ENCODE data around the gene AHCYL1.

AHCYL1 gene

DNA sequence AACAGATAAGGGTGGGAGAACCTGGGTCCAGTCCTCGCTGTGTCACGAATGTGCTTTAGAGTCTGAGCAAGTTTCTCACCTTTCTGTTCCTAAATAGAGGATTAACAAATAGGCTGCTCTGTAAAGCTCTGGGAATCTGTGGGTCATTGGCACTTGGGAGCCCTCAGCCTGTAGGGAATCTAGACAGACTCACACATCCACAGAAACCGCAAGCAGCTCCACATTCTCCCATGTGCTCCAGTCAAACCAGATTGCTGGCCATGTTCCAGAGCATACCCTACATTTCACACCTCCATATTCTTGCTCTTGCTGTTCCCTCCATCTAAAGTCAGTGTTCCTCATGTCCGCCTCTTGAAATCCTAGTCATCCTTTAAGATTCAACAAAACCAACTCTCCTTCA lies 7.8 kb upstream of the AHCYL1 start:
- DNase-seq (ENCODE audit: low spot score), result no peak

DNA sequence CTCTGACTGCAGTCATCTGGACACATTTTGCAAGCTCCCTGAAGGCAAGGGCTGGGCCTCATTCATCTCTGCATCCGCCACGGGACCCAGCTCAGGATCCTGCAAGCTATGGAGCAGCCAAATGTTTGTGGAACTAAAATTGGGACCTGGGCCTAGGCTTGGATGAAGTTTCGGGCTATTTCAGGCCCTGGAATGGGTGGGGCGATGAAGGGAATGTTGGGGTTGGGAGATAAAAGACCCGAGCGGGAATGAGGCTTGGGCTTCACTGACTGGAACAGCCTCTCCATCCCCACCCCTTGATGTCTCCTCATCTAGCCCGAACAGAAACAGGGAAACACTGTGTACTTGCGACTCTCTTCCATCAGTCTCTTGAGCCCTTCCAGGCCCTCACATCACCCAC lies 7.3 kb upstream of the AHCYL1 start:
- no peak for DNase-seq (ENCODE audit: low spot score)

DNA sequence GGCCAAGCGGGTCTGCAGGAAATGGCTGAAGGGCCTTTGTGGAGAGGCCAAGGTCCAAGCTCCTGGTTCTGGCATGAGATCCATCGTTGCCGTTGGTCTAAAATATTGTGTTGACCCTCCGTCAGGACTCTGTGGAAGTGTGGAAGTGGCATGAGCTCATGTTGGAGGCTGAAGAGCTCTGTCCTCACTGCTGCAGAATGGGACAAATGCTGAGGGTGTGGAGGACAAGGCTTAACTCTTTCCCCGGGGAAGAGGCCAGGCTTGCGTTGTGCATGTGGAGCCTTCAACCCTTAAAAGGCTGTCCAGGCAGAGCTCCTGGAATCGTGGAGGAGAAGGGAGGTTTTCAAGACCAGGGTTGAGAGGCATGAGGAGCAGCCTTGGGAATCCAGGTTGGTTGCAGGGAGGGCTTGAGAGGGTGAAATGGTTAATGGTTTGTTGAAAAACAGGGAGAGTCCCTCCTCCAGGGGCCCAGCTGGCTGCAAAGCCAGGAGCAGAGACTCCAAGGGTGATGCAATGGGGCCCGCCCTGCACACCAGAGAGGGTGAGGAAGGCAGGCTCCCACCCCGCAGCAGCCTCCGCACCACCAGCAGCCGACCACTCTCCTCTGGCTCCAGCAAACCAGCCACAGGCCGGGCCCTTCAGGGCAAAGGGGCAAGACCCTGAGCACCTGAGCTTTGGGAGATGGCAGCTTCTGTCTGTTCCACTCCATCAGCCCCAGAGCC lies 6.7 kb upstream of the AHCYL1 start:
- DNase-seq (ENCODE audit: low spot score), result no peak

- DNase-seq (ENCODE audit: low spot score), result no peak
Measured at GRCh38 chr1:109978761-109979488, 5.6 kb upstream of the AHCYL1 start.

DNA sequence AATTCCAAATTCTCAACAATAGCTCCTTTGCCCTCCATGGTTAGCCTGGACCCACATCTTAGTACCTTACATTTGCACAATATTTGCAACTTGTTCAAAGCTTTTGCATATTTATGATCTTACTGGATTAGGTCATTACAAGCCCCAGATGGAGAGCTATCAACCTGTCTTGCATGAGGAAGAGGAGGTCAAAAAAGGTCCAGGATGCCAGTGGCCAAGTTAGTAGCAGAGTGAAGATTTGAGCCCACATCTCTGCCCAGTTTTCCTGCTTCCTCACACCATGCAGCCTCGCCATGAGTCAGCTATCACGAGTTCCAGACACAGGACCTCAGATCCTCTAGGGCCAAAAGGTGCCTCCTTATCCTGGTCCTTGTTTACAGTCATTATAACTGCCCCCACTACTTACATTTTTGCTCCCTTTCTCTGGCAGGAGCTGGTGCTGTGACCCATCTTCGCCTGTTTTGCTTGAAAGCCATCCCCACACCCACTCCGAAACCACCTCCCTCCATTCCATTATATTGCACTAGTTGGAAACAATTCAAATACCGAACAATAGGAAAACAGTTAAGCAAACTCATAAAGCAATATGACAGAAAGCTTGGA lies 5.0 kb upstream of the AHCYL1 start:
- no peak for DNase-seq (ENCODE audit: low spot score)

DNA sequence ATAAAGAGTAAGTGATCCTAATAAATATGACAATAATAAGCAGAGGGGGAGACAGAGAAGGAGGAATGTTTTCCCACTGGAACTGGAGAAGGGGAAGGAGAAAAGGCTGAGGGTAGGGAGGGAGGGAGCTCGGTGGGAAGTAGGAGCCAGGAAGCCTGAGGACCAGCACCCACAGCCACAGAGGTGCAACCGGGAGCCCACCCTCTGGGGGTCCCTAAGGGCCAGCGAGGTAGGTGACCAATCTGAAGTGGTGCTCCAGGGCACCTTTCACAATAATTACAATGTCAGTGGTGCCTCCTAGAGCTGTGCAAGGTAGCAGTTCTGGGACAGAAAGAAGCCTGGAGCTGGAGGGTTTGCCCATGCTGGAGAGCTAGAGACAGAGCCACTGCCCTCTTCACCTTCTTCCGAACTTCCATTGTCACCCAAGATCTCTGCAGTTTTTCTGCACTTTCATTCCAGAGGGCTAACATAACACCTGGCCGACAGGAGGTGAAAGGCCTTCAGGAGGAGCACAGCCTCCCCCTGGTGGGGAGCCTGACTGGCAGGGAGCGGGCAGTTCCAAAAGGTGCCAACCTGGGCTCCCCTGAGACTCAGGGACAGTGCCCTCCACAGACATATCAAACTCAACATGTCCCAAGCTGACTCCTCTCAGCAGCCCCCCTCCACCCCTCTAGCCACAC lies 4.1 kb upstream of the AHCYL1 start:
- peak; percentile 11 for DNase-seq (ENCODE audit: low spot score)

- no peak for DNase-seq (ENCODE audit: low spot score)
Measured at GRCh38 chr1:109981004-109981335, 3.6 kb upstream of the AHCYL1 start.

GRCh38 chr1:109983380-109984189 lies 980 bp upstream of the AHCYL1 start:
- no peak for DNase-seq (ENCODE audit: low spot score)

DNA sequence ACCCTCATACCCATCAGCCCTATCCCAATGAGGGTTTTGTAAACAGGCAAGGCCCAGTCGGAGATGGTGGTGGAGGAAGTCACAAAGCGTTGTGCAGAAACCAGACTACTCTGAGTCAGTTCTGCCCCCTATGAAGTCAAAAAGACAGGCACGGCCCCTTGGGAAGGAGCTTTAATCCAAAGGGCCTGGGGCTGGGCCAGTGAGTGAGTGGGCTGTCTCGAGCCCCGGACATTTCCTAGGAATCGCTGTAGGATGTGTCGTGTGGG lies 442 bp upstream of the AHCYL1 start:
- DNase-seq (ENCODE audit: low spot score), result no peak

DNA sequence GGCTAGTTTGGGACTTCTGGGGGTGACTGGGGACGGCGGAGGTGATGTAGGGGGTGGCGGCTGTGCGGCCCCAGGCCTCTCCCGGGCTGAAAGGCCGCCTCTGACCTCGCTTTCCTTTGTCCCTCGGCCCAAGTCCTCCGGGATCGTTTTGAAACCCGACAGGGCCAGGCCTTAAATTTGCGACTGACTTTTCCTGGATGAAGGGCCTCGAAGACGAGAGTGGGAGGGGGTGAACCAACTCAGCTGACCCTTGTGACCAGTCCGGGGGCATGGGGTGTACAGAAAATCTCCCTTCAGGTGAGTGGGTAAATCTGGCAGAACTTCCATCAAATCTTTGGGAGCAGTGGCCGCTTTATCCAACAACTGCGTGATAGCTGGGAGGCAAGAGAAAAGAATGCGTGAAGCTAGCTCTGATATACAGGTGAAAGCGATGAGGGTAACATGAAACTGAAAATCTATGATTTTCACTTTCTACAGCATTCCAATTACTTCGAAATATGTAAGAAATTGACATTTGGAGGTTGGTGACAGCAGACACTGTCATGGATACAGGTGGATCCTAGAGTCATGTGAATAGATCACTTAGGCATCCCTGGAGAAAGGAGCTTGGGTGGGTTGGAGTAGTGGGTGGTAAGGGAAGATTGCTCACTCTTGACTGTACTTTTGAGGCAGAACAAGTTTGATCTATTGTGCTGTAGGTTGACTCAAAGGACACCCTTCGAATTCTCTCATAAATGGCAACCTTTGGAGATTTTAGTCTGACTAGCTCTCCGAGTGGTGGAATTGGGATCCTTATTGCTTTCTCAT lies 885 bp downstream of the AHCYL1 start:
- DNase-seq (ENCODE audit: low spot score), result no peak

DNA sequence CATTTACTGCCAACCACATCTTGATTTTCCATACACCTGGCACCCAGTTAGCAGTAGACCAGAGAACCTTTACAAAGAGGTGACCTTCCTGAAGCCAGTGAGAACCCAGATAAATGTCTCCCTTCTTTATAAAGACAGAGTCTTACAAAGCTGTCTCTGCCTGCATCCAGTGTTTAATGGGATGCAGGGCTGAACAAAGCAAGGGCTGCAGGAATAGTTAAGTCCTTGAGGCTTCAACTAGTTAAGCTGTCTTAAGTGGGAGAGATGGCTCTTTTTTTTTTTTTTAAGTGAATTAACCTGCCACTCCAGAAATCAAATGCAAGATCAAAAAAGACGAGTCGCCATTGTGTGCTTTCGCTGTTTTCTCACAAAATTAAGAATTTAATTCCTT lies 1.5 kb downstream of the AHCYL1 start:
- DNase-seq (ENCODE audit: low spot score), result no peak

DNA sequence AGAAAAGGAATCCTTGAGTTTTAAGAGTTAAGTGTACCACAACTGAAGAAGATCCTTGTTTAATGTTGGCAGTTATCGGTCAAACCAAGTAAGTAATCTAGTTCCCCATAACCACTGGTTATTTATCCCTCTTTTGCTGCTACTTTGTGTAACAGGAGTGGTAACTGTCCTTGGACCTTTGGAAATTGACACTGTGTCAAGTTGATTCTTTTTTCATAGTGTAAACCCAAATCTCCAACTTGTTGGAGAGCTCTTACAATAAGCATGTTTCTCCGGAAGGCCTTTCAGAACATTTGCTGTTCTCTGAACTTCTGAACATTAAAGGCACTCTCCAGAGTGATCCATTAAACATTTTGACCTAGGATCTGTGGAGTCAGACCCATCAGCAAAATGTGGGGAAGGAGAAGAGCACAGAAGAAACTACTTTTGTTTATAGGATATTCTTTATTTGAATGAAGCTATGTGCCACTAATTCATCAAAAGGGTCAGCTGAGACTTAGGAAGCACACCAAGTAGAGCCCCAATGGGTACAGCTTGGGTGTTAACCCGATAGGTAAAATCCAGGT lies 3.9 kb downstream of the AHCYL1 start:
- no peak for DNase-seq (ENCODE audit: low spot score)

DNA sequence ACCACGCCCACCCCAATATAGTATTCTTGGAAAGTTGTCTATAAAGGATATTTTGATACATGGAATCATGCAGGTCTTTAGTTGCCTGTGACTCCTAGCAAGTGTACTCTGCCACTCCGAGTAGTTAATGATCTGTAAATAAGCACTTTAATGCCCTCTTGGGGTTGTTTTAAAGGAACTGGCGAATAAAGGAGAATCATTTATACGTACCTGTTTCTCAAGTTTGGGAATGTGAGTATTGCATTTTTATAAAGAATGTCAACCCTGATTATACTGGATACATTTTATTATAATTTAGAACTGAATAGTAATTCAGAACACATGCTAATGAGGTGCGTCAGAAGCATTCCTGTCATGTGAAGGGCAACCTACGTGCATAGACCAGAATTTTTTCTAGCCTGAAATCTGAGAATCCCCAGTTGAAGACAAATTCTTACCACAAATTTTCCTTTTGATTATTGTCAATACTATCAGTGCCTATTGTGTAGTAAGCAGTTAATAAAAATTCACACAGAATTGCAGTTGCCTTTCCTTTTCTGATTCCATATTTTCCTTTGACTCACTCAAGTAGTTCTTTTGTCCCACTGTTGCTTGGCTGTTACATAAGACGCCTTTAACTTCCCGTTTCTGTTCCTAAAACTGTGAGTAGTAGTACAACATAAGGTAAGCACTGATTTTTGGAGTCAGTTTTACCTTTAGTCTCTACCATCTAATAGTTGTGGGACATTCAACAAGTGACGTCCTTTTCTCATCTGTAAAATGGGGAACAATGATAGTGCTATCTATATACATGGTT lies 5.1 kb downstream of the AHCYL1 start:
- DNase-seq (ENCODE audit: low spot score), result no peak

DNA sequence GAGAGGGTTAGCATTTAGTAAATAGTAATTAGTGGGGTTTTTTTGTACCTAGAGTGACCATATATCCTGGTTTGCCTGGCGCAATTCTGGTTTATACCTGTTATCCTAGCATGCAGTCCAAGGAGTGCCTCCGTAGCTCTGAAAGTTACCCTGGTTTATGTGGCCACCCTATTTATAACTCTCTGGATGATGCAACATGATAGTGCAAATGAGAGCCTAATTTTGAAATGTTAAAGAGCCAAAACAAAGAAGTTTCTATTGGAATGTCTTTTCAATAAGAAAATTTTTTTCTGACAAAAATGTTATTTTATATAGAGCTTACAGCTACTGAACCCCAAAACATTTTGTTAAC lies 5.7 kb downstream of the AHCYL1 start:
- no peak for DNase-seq (ENCODE audit: low spot score)

DNA sequence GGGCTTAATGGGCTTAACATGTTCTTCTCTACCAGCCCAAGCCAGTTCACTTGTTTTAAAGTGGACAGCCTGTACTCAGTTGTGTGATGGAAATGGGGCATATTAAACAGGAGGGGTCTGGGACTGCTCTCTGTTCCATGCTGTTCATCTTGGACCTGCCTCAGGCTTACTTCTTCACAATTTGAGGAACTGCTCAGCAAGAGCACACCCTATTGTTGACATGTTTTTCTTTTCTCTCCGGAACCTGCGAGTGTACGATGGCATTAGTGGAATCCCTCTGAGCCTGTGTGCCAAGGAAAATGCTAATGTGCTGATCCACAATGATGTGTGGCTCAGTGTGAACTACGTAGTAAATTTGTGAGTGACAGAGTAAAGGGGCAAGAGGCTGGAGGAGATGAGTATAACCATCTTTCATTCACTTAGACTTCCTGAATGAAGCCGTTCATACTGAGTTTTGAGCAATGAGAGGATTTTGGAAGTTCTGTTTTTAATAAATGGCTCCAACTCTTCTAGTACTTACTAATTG lies 6.9 kb downstream of the AHCYL1 start:
- DNase-seq (ENCODE audit: low spot score), result no peak

GRCh38 chr1:109993885-109994284 lies 9.3 kb downstream of the AHCYL1 start:
- no peak for DNase-seq (ENCODE audit: low spot score)

GRCh38 chr1:109994654-109995053 lies 10.1 kb downstream of the AHCYL1 start:
- no peak for DNase-seq (ENCODE audit: low spot score)

DNA sequence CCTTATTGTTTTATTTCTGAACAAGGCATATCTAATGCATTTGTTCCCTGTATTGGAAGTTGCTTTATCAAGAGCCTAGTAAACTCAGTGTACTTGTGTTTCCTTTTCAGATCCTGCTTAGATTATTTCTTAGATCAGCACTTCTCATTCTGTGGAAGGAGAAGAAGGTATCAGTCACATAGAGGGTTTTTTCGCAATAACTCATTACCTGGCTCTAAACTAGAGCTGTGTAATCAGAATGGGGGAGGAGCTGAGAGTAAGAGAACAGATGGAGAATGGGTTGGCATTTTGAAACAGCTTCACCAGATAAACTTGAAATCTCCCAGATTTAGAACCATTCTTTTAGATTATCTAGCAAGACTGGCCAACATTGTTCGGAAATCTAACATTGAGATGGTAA lies 11.0 kb downstream of the AHCYL1 start:
- no peak for DNase-seq (ENCODE audit: low spot score)

- DNase-seq (ENCODE audit: low spot score), result no peak
Measured at GRCh38 chr1:109996476-109996875, 11.9 kb downstream of the AHCYL1 start.

DNA sequence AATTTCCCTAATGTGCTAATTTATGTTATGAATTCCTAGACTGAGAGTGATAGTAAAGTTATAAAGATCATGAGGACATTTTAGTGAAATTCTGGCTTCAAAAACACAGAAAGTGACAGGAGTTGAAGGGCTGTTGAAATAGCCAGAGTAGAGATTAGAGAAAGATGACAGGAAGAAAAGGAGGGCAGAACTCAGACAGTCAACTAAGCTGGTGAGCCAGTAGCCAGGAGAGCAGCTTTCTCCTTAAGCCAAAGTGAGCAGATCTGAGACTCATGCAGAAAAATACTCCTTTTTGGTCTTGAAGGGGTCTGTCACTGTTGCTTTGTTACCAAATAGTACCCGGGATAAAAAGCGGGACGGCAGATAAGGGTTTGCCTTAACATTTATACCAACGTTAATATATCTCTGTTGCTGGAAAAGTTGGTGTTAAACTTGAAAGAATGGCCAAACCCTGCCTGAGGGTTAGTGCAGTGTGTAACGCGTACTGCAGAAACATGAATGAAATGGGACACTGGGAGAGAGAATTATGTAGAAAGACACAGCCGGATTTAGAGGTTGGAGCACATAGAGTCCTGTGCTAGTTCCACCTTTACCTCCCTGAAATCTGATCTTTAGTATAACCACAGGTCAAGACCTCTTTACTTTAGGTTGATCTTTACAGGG lies 12.8 kb downstream of the AHCYL1 start:
- DNase-seq (ENCODE audit: low spot score), result no peak
